GM12874 (cell line): ENCODE results near the gene GABARAP.

ENCODE experiments used
- TF ChIP-seq, protein P1 (sequence below): IDR thresholded peaks from 2 replicates; pipeline ENCODE4 v1.5.1; 2011; ENCODE audit warnings: low read depth, mild to moderate bottlenecking, control low read depth, low read length, moderate library complexity; ENCODE audit not compliant: insufficient read depth

The GABARAP gene

DNA sequence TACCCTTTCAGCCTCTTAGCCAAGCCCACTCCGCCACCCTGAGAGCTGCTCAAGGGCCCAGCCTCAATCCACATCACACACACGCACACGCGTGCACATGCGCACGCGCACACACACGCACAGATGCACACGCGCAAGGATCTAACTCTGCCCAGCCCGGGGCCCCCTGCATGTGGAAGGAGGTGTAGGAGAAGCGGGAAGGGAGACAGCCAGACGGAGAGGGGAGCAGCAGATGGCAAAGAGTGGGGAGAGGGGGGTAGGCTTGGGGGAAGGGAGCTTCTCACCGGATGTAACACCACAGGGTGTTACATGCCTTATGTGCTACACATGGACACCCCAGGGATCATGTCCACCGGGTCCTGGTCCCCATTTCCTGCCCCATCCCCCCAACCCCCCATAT lies 37.9 kb downstream of the GABARAP start:
- TF ChIP-seq, protein P1, sequence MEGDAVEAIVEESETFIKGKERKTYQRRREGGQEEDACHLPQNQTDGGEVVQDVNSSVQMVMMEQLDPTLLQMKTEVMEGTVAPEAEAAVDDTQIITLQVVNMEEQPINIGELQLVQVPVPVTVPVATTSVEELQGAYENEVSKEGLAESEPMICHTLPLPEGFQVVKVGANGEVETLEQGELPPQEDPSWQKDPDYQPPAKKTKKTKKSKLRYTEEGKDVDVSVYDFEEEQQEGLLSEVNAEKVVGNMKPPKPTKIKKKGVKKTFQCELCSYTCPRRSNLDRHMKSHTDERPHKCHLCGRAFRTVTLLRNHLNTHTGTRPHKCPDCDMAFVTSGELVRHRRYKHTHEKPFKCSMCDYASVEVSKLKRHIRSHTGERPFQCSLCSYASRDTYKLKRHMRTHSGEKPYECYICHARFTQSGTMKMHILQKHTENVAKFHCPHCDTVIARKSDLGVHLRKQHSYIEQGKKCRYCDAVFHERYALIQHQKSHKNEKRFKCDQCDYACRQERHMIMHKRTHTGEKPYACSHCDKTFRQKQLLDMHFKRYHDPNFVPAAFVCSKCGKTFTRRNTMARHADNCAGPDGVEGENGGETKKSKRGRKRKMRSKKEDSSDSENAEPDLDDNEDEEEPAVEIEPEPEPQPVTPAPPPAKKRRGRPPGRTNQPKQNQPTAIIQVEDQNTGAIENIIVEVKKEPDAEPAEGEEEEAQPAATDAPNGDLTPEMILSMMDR = no peak

DNA sequence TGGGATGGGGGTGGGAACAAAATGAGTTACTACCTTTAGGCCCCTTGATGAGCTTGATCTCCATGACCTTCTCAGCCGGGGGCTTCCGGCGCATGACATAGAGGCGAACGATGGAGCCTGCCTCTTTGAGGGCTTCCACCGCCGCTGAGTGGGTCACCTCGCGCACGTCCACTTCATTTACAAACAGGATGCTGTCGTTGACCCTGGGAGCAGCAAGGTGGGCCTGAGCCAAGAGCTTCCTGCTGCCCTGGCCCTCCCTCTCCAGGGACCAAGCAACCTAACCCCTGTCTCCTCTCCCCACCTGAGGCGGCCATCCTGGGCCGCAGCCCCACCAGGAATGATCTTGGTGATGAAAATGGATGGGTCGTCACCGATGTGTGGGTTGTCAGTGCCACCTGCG lies 38.9 kb downstream of the GABARAP start:
- TF ChIP-seq, protein P1 = no peak

DNA sequence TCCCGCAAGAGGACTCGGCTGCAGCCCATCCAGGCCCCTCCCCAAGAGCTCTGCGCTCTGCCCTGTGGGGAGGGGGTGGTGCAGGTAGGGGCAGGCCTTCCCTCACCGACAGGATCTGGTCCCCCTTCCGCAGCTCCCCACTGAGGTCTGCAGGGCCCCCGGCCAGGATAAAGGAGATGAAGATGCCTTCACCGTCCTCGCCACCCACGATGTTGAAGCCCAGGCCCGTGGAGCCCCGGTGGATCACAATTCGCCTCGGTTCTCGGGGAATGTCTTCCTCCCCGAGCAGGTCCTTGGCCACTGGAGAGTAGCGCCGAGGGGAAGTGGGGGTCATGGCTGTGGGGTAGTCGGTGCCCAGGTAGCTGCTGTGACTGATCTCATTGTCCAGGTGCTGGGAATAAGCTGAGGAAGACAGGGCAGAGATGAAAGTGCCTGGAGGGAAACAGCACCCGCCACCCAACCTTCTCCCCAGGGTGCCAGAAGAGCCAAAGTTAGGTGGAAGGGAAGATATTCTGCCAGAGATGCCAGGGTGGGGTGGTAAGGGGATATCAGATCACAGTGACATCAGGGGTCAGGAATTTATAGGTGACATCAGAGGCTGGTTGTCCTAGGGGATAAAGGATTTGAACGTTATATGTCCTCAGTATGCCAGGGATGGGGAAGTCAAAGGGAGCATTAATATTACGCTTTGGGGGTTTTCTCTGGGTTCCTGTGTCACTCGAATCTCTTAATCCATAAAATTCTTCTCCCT lies 45.4 kb downstream of the GABARAP start:
- TF ChIP-seq, protein P1 = no peak

DNA sequence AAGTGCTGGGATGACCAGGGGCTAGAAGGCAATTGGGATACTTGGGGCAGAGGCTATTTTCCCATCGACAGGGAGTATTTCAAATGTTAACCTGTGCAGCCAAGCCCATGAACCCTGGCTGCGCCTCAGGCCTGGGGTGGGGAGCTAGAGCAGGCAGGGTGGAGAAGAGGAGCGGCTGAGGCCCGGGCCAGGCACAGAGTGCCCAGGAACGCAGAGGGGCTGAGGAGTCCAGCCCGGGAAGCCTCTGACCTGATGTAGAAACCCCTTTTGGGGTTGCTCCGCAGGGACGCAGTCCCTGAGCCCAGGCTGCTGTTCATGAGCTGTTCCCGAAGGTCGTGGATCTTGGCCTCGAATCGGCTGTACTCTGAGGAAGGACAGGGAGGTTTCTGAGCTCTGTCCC lies 46.3 kb downstream of the GABARAP start:
- TF ChIP-seq, protein P1 = no peak

DNA sequence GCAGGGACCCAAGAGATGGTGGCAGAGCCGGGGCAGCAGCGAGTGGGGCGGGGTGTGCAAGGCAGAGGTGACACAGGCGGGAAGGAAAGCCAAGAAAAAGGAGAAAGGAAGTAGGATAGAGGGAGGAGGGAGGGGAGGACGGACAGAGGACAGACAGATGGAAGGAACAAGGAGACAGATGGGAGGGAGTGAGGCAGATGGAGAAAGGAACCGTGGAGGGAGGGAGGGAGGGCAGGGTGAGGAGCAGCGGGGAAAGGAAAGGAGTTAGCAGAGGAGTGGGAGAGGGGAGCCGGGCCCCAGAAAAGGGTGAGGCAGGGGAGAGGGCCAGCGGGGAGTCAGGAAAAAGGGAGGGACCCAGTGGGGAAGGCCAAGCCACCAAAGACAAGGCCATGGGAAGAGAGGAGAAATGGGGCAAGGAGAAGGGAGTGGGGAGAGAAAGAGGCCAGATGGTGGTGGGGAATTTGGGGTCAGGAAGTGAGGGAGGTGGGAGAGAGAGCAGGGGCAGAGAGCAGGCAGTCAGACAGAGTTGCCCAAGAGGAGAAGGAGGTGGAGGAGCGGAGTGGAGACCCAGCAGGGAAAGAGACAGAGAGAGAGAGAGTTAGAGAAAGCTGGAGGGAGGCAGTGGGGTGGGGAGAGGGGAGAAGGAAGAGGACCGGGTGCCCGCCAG lies 49.8 kb downstream of the GABARAP start:
- TF ChIP-seq, protein P1 = no peak

DNA sequence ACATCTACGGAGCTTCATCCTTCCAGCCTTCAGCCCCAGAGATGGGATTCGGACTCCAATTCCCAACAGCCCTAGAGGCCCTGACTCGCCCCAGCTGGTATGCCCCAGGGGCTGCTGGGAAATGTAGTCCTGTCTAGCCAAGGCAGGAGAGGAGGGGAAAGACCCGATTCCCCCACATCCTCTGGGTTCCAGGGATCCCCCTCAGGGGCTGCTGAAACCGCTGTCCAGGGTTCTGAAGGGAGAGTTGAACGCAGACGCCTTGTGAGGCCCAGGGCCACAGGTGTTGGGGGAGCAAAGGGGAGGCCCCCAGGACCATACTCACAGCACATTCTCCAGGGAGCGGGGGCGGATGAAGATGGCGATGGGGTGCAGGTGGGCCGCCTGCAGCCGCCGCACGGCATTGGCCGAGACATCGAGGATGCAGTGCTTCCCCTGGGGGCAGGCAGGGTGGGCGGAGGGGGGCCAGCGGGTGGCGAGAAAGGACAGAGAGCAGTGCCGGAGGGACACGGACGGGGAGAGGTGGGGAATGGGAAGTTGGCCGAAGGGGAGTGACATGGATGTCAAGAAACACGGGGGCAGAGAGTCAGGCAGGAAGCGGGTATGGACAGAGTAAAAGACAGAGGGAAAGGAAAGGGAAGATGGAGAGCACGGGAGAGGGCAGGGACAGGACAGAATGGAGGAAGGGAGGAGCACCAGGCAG lies 50.5 kb downstream of the GABARAP start:
- TF ChIP-seq, protein P1 = no peak

DNA sequence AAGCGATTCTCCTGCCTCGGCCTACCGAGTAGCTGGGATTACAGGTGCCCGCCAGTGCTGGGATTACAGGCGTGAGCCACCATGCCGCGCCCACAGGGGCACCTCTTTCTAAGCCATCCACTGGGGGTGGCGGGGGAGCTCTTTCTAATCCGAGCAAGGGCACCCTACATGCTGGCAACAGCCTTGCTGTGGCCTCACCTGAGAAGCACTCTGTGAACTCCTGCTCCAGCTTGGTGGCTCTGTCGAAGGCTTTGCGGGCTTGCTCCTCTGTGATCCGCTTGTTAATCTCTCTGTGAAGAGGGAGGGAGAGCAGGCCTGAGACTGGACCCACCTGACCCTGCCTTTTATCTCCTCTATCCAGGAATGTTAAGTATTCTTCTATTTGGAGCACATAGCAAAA lies 51.2 kb downstream of the GABARAP start:
- TF ChIP-seq, protein P1 = no peak
